ENCODE results near the gene CIC. TPM values are rescaled to one million over a fixed set of nuclear protein-coding genes. Genes with fewer than 3 reads are reported as not detected.

Gene CIC
- total RNA-seq, 1 experiment from 2014 or later = 54.0 TPM

GRCh38 chr19:42343344-42344110 is 74.5 kb downstream of the CIC start:
- Histone ChIP-seq H2BK15ac (ENCODE audit: low read depth, low read length) (no peak overlapping the region), H2BK20ac (ENCODE audit: low read depth, low read length, poor library complexity, severe bottlenecking) (no peak overlapping the region), H3K18ac (ENCODE audit: insufficient read length, low read depth, low read length) (no peak overlapping the region), H3K4me2 (ENCODE audit: insufficient read depth, insufficient read length, low read length) (no peak overlapping the region), H3K4me1 (ENCODE audit: insufficient read depth, low read length) (no peaks in the 10 kb centered on the region), H2BK5ac (ENCODE audit: insufficient read length, low read length) (no peak overlapping the region), H3K14ac (ENCODE audit: insufficient read depth, low read length) (no peak overlapping the region), H3K79me1 (ENCODE audit: insufficient read depth, low read depth, low read length, poor library complexity, severe bottlenecking) (no peaks in the 10 kb centered on the region), H2BK12ac (ENCODE audit: insufficient read length, low read depth, low read length) (no peak overlapping the region), H4K91ac (ENCODE audit: insufficient read length, low read depth, low read length) (no peak overlapping the region), H3K79me2 (ENCODE audit: insufficient read depth, low read length) (no peaks in the 10 kb centered on the region), H4K5ac (ENCODE audit: insufficient read length, low read depth, low read length) (no peak overlapping the region), H2AK5ac (ENCODE audit: insufficient read length, low read length) (no peak overlapping the region), H3K9me3 (ENCODE audit: control insufficient read depth, low read depth, low read length) (no peaks in the 10 kb centered on the region), H2AFZ (ENCODE audit: low read length) (no peak overlapping the region), H3K27me3 (ENCODE audit: insufficient read depth, low read length) (no peaks in the 10 kb centered on the region), H3K23me2 (ENCODE audit: insufficient read length, low read depth, low read length, poor library complexity, severe bottlenecking) (no peaks in the 10 kb centered on the region), H3K9ac (ENCODE audit: extremely low read depth, insufficient read length, low read length) (no peak overlapping the region), H3T11ph (ENCODE audit: low read length) (no peak overlapping the region), H4K8ac (replicated peaks; ENCODE audit: insufficient read length, low read depth, low read length) (no peak overlapping the region), H3K23ac (ENCODE audit: insufficient read length, low read depth, low read length) (no peak overlapping the region), H3K4ac (ENCODE audit: low read depth, low read length) (no peak overlapping the region), H4K20me1 (ENCODE audit: control insufficient read depth, insufficient read depth, insufficient read length) (no peaks in the 10 kb centered on the region), H2BK120ac (ENCODE audit: low read depth, low read length, poor library complexity, severe bottlenecking) (no peak overlapping the region), H3K56ac (ENCODE audit: insufficient read length, low read depth, low read length) (no peak overlapping the region), H3K27ac (ENCODE audit: insufficient read length, low read depth, low read length) (no peak overlapping the region)
- H3K9me3 Mint-ChIP-seq = no peaks in the 10 kb centered on the region
- H3K27me3 Mint-ChIP-seq (ENCODE audit: low read depth) = no peaks in the 10 kb centered on the region
- peak; percentile 79 for TF ChIP-seq CTCF (conservative IDR thresholded peaks at IDR 0.05)
- WGBS (ENCODE audit: extremely low coverage, insufficient read length, low lambda C conversion rate) = no CpG with 5 or more reads among the region's 17 CpGs
- H3K27ac Mint-ChIP-seq = peak overlapping the region in 1 of 3 experiments; percentile 49; a peak in 2 of 7 replicates
- peaks cover 5 to 32% (median 21%) of the 10 kb centered on the region in 3 experiments; a peak in 6 of 7 replicates for H3K36me3 Mint-ChIP-seq (ENCODE audit: insufficient read depth in 1 of 3, low read depth in 3 of 3)
- no peaks in the 10 kb centered on the region for H3K4me1 Mint-ChIP-seq
- no peak overlapping the region for H3K4me3 Mint-ChIP-seq
- peak; percentile 64 for DNase-seq
